H1 (cell line): Measurements from ENCODE around the gene GEMIN7.

Experiments used
- BCL11A ChIP-seq, 2 experiments: IDR thresholded peaks; one replicate each; pipeline ENCODE4 v1.6.1; 2011; ENCODE audit warnings: low read depth in 2 of 2, low read length in 2 of 2, mild to moderate bottlenecking in 2 of 2
- CTCF ChIP-seq, 3 experiments: IDR thresholded peaks; 1 replicate in 2 of 3; 2 replicates in 1 of 3; pipeline versions ENCODE4 v1.5.1 to v1.6.1; 2011; ENCODE audit warnings: low read length in 3 of 3, mild to moderate bottlenecking in 3 of 3, inconsistent platforms in 2 of 3, low read depth in 1 of 3, moderate library complexity in 1 of 3; ENCODE audit not compliant: insufficient read depth in 1 of 3; ENCODE audit errors: control extremely low read depth in 1 of 3
- E2F6 ChIP-seq: IDR thresholded peaks from 2 replicates; pipeline ENCODE4 v1.6.1; 2012; ENCODE audit warnings: inconsistent platforms
- EP300 ChIP-seq, 2 experiments: IDR thresholded peaks; 1 replicate in 1 of 2; 2 replicates in 1 of 2; pipeline ENCODE4 v1.6.1; 2011 to 2012; ENCODE audit warnings: low read depth in 2 of 2, low read length in 2 of 2, mild to moderate bottlenecking in 2 of 2, borderline replicate concordance in 1 of 2, inconsistent platforms in 1 of 2, moderate library complexity in 1 of 2
- EZH2 ChIP-seq: fragments of 200-600 bp; sonication (generic); IDR thresholded peaks from 2 replicates; pipeline ENCODE4 v1.7.1; 2012; ENCODE audit warnings: low read depth, mild to moderate bottlenecking, moderate library complexity, low read length, inconsistent platforms; ENCODE audit not compliant: severe bottlenecking
- JUN ChIP-seq: IDR thresholded peaks from 2 replicates; pipeline ENCODE4 v1.6.1; 2011; ENCODE audit warnings: low read depth, mild to moderate bottlenecking, improper control_type of control experiment, low read length
- MAX ChIP-seq: IDR thresholded peaks from 2 replicates; pipeline ENCODE4 v1.6.1; 2012; ENCODE audit warnings: inconsistent platforms
- NRF1 ChIP-seq: IDR thresholded peaks from 2 replicates; pipeline ENCODE4 v1.6.1; 2011; ENCODE audit warnings: mild to moderate bottlenecking, low read depth, low read length, improper control_type of control experiment
- POLR2A ChIP-seq, 2 experiments: IDR thresholded peaks; 1 replicate in 1 of 2; 2 replicates in 1 of 2; pipeline ENCODE4 v1.6.1; 2011; ENCODE audit warnings: low read depth in 2 of 2, low read length in 2 of 2, mild to moderate bottlenecking in 2 of 2; ENCODE audit errors: control extremely low read depth in 1 of 2
- TBP ChIP-seq: IDR thresholded peaks from 2 replicates; pipeline ENCODE4 v1.6.1; 2011; ENCODE audit warnings: low read depth, low read length, improper control_type of control experiment

GRCh38 chr19:45135176-45135885 lies 56.3 kb downstream of the GEMIN7 start:
- TF ChIP-seq JUN (no peak), CTCF (IDR thresholded peaks at IDR 0.05; ENCODE audit: control extremely low read depth in 1 of 3, insufficient read depth in 1 of 3, low read depth in 1 of 3, low read length in 3 of 3) (no peak), NRF1 (no peak), EZH2 (no peak), POLR2A (IDR thresholded peaks at IDR 0.05; ENCODE audit: control extremely low read depth in 1 of 2, low read depth in 2 of 2, low read length in 2 of 2) (no peak), EP300 (IDR thresholded peaks at IDR 0.05; ENCODE audit: borderline replicate concordance in 1 of 2, low read depth in 2 of 2, low read length in 2 of 2) (no peak), TBP (no peak), MAX (no peak), E2F6 (no peak), BCL11A (IDR thresholded peaks at IDR 0.05; ENCODE audit: low read depth in 2 of 2, low read length in 2 of 2) (no peak)
